Endometrial microvascular endothelial cells (primary cell): ENCODE data around the gene PKP4. TPM values are rescaled to one million over a fixed set of nuclear protein-coding genes. Genes with fewer than 3 reads are reported as not detected.

Experiments used
- in situ Hi-C: cut with HindIII; loops from 2 replicates; pipeline ENCODE4 v1.10.0; 2017; ENCODE audit warnings: low sequenced_read_pairs, low pct_unique_long_range_greater_than_20kb; ENCODE audit errors: inconsistent ontology term
- total RNA-seq: library from RNA; depleted of rRNA; stranded (reverse); fragments of >200 nt; gene quantifications from one replicate; pipeline ENCODE4 v1.2.3, GENCODE V29; 2015; ENCODE audit errors: inconsistent ontology term

Gene PKP4
- total RNA-seq, 1 donor from 2014 or later, result 32.3 TPM

GRCh38 chr2:158513841-158514240 lies 57.1 kb downstream of the PKP4 start:
- in situ Hi-C loops, result no loop called here

GRCh38 chr2:158518084-158518483 lies 61.3 kb downstream of the PKP4 start:
- in situ Hi-C loops, result no loop called here

- in situ Hi-C loops, result no loop called here
These were observed 62.7 kb downstream of the PKP4 start for GRCh38 chr2:158519481-158519880.

- in situ Hi-C loops, result no loop called here
These were observed 72.9 kb downstream of the PKP4 start for GRCh38 chr2:158529379-158530259.

- in situ Hi-C loops, result no loop called here
These were observed 74.1 kb downstream of the PKP4 start for GRCh38 chr2:158530829-158531228.

GRCh38 chr2:158533009-158533408 lies 76.3 kb downstream of the PKP4 start:
- in situ Hi-C loops, result no loop called here

GRCh38 chr2:158539176-158540005 lies 82.6 kb downstream of the PKP4 start:
- in situ Hi-C loops, result no loop called here

- in situ Hi-C loops, result no loop called here
These were observed 85.8 kb downstream of the PKP4 start for GRCh38 chr2:158542577-158542976.

GRCh38 chr2:158543957-158544356 lies 87.2 kb downstream of the PKP4 start:
- in situ Hi-C loops, result no loop called here

- in situ Hi-C loops, result no loop called here
These were observed 88.2 kb downstream of the PKP4 start for GRCh38 chr2:158544998-158545397.

- in situ Hi-C loops, result no loop called here
These were observed 89.8 kb downstream of the PKP4 start for GRCh38 chr2:158546412-158547144.

- in situ Hi-C loops, result no loop called here
These were observed 96.5 kb downstream of the PKP4 start for GRCh38 chr2:158553257-158553656.

- in situ Hi-C loops, result no loop called here
These were observed 98.2 kb downstream of the PKP4 start for GRCh38 chr2:158554996-158555395.

GRCh38 chr2:158556124-158556523 lies 99.4 kb downstream of the PKP4 start:
- in situ Hi-C loops, result no loop called here

GRCh38 chr2:158557752-158558151 lies 101.0 kb downstream of the PKP4 start:
- in situ Hi-C loops, result no loop called here

GRCh38 chr2:158559252-158559651 lies 102.5 kb downstream of the PKP4 start:
- in situ Hi-C loops, result no loop called here

- in situ Hi-C loops, result no loop called here
These were observed 103.5 kb downstream of the PKP4 start for GRCh38 chr2:158560259-158560658.

GRCh38 chr2:158561054-158561453 lies 104.3 kb downstream of the PKP4 start:
- in situ Hi-C loops, result no loop called here

GRCh38 chr2:158567208-158567607 lies 110.5 kb downstream of the PKP4 start:
- in situ Hi-C loops, result no loop called here
